Measurements from ENCODE around the gene FKBP14. TPM values are rescaled to one million over a fixed set of nuclear protein-coding genes. Genes with fewer than 3 reads are reported as not detected.
"Not testable (repeated sequence)": the region's sequence is repeated elsewhere in the genome, so short reads cannot be mapped to it uniquely, and the experiment has no call there.

FKBP14 gene
- total RNA-seq, 6 donors from 2014 or later, result 4.2 to 13.7 (median 9.5) TPM

DNA sequence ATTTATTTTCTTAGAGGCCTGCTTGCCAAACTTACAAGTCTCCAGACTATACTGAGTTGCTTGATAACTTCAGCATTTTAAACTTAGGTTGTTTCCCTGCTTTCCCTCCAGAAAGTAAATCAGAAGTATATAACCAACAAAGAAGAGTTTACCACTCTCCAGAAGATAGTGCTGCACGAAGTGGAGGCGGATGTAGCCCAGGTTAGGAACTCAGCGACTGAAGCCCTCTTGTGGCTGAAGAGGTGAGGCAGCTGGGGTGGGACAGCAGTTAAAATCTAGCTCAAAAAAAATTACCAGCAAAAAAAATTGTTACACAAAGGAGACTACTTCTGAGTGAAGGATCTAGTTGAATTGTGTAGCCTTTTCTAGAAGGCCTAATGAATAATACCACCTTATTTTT lies 35.3 kb upstream of the FKBP14 start:
- DNase-seq (peak in 1 of 2 donors; percentile 26), ATAC-seq (ENCODE audit: low FRiP score in 2 of 2) (peak in 1 of 2 donors; percentile 89)
- not testable (repeated sequence) for H3K4me1 ChIP-seq, H3K27me3 ChIP-seq, H3K4me3 ChIP-seq, H3K27ac ChIP-seq, H3K9me3 ChIP-seq
- 22 to 25% methylated on average over 3 of the region's 3 CpGs for WGBS, 2 donors
- TF ChIP-seq, protein P1, sequence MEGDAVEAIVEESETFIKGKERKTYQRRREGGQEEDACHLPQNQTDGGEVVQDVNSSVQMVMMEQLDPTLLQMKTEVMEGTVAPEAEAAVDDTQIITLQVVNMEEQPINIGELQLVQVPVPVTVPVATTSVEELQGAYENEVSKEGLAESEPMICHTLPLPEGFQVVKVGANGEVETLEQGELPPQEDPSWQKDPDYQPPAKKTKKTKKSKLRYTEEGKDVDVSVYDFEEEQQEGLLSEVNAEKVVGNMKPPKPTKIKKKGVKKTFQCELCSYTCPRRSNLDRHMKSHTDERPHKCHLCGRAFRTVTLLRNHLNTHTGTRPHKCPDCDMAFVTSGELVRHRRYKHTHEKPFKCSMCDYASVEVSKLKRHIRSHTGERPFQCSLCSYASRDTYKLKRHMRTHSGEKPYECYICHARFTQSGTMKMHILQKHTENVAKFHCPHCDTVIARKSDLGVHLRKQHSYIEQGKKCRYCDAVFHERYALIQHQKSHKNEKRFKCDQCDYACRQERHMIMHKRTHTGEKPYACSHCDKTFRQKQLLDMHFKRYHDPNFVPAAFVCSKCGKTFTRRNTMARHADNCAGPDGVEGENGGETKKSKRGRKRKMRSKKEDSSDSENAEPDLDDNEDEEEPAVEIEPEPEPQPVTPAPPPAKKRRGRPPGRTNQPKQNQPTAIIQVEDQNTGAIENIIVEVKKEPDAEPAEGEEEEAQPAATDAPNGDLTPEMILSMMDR (IDR thresholded peaks at IDR 0.05), result peak in 5 of 6 experiments; percentile 32 to 40 (median 38)
- H3K36me3 ChIP-seq, result peaks cover 0 to 16% (median 1%) of the 10 kb centered on the region in 4 donors

DNA sequence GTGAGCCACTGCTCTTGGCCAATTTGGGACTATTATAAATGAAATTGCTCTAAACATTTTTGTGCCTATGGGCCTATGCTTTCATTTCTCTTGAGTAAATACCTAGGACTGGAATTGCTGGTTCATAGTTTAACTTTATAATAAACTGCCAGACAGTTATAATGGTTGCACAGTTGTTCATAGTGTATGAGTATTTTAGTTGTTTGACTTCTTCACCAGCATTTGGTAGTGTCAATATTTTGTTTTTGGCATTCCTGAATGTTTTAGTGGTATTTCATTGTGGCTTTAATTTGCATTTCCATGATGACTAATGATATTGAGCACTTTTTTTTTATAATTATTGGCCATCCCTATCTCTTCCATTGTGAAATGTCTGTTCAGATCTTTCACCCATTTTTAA lies 31.2 kb upstream of the FKBP14 start:
- Histone ChIP-seq H3K27ac (no peak overlapping the region), H3K36me3 (peaks cover 2 to 30% (median 8%) of the 10 kb centered on the region in 4 donors), H3K4me1 (no peaks in the 10 kb centered on the region), H3K27me3 (no peaks in the 10 kb centered on the region), H3K4me3 (no peak overlapping the region), H3K9me3 (no peaks in the 10 kb centered on the region)
- TF ChIP-seq, protein P1 (IDR thresholded peaks at IDR 0.05), result no peak
- TF ChIP-seq POLR2AphosphoS5 (IDR thresholded peaks at IDR 0.05) (no peak), EP300 (IDR thresholded peaks at IDR 0.05) (no peak), POLR2A (IDR thresholded peaks at IDR 0.05) (no peak)
- ATAC-seq (ENCODE audit: low FRiP score in 2 of 2) (no peak), DNase-seq (no peak)

DNA sequence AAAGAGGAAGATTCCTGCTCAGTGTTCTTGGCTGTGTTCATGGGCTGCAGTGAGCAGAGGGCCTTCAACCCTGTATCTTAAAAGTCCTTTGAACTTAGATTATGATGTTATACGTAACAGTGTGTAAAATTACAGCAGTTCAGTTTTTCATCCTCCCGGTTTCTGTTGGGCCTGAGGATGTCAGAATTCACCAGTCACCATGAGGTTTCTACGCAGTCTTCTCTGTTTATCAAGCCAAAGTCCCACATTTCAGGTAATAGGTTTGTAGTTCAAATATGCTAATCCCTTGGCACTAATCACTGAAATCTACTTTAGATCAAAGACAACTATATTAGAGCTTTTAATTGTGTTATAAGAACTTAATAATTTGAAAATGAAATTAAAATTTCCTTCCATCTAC lies 26.6 kb upstream of the FKBP14 start:
- Histone ChIP-seq H3K27ac (no peak overlapping the region), H3K9me3 (no peaks in the 10 kb centered on the region), H3K4me3 (no peak overlapping the region), H3K4me1 (no peaks in the 10 kb centered on the region), H3K36me3 (peaks cover 0 to 55% (median 10%) of the 10 kb centered on the region in 4 donors), H3K27me3 (no peaks in the 10 kb centered on the region)
- TF ChIP-seq EP300 (IDR thresholded peaks at IDR 0.05), result no peak
- TF ChIP-seq, protein P1 (IDR thresholded peaks at IDR 0.05), result no peak
- no peak for TF ChIP-seq POLR2A (IDR thresholded peaks at IDR 0.05)
- TF ChIP-seq POLR2AphosphoS5 (IDR thresholded peaks at IDR 0.05), result no peak
- WGBS, 2 donors, result 95 to 99% methylated on average over 3 of the region's 3 CpGs
- ATAC-seq (ENCODE audit: low FRiP score in 2 of 2), result no peak
- no peak for DNase-seq

DNA sequence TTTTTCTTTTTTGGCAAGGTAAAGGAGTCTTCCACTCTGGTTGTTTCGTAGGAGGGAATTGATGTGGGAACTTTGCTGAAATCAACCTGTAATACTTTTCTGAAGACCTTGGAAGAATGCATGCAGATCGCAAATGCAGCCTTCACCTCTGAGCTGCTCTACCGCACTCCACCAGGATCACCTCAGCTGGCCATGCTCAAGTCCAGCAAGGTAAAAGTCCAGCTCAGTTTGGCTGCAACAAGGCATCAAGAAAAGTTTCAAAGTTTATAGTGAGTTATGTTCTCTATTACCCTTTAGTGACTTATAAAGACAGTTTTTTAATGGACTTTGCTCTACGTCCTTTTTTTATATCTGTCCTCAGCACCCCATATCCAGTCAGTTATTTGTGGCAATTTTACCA lies 22.7 kb upstream of the FKBP14 start:
- DNase-seq, result no peak
- no peak for ATAC-seq (ENCODE audit: low FRiP score in 2 of 2)
- Histone ChIP-seq H3K4me3 (no peak overlapping the region), H3K27ac (no peak overlapping the region), H3K27me3 (no peaks in the 10 kb centered on the region), H3K4me1 (no peaks in the 10 kb centered on the region), H3K9me3 (no peaks in the 10 kb centered on the region), H3K36me3 (peaks cover 2 to 59% (median 11%) of the 10 kb centered on the region in 4 donors)
- WGBS, 2 donors, result 93 to 94% methylated on average over 4 of the region's 4 CpGs
- TF ChIP-seq POLR2AphosphoS5 (IDR thresholded peaks at IDR 0.05), result no peak
- TF ChIP-seq, protein P1 (IDR thresholded peaks at IDR 0.05), result no peak
- no peak for TF ChIP-seq EP300 (IDR thresholded peaks at IDR 0.05)
- no peak for TF ChIP-seq POLR2A (IDR thresholded peaks at IDR 0.05)

DNA sequence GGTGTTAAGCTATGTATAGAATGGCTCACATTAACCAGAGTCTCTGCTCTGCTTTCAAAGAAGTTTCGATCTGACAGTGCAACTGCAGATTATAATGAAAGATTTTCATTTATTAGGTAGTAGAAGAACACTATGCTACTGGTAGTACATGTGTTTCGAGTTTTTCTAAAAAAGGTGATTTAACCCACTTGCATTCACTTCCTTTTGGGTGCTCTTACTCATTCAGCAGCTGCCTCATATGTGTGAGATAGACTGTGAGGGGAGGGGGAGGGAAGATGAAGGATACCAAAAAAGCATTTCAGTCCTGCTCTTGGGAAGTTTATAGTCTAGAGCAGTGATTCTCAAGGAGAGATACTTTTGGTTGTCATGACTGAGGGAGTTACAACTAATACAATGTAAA lies 22.1 kb upstream of the FKBP14 start:
- no peak overlapping the region for H3K4me3 ChIP-seq
- no peaks in the 10 kb centered on the region for H3K9me3 ChIP-seq
- DNase-seq (no peak), ATAC-seq (ENCODE audit: low FRiP score in 2 of 2) (no peak)
- no peak for TF ChIP-seq POLR2AphosphoS5 (IDR thresholded peaks at IDR 0.05)
- no peak for TF ChIP-seq EP300 (IDR thresholded peaks at IDR 0.05)
- no peak for TF ChIP-seq POLR2A (IDR thresholded peaks at IDR 0.05)
- TF ChIP-seq, protein P1 (IDR thresholded peaks at IDR 0.05), result no peak
- no peaks in the 10 kb centered on the region for H3K4me1 ChIP-seq
- peaks cover 2 to 55% (median 11%) of the 10 kb centered on the region in 4 donors for H3K36me3 ChIP-seq
- H3K27ac ChIP-seq, result no peak overlapping the region
- 94 to 95% methylated on average over 2 of the region's 2 CpGs for WGBS, 2 donors
- H3K27me3 ChIP-seq, result no peaks in the 10 kb centered on the region

Data from upper lobe of left lung (tissue), 6 donors.